SK-N-SH treated with all-trans-retinoic acid at 6 μM for 48 hours (cell line): Measurements from ENCODE around the gene RXRA.

ENCODE experiments used
- ATAC-seq: fragments of 200-7000 bp; cut with Tn5 transposase; 3 replicates; pipeline ENCODE4 v1.9.1; 2020; ENCODE audit warnings: mild to moderate bottlenecking, moderate library complexity
- ARNTL ChIP-seq: fragments of 450-650 bp; formaldehyde crosslinking; IDR thresholded peaks from 2 replicates; pipeline ENCODE4 v1.5.0; 2020; ENCODE audit warnings: low read depth, mild to moderate bottlenecking, moderate library complexity, borderline replicate concordance
- CSDC2 ChIP-seq: fragments of 250-450 bp; sonication (Bioruptor Pico); IDR thresholded peaks from 2 replicates; pipeline ENCODE4 v1.5.0; 2020; ENCODE audit warnings: mild to moderate bottlenecking, moderate library complexity
- ESRRG ChIP-seq: fragments of 250-450 bp; sonication (Bioruptor Pico); IDR thresholded peaks from 2 replicates; pipeline ENCODE4 v1.6.1; 2021; ENCODE audit warnings: mild to moderate bottlenecking
- GLIS3 ChIP-seq: fragments of 250-450 bp; sonication (Bioruptor Pico); IDR thresholded peaks from 2 replicates; pipeline ENCODE4 v1.5.0; 2020; ENCODE audit warnings: mild to moderate bottlenecking, moderate library complexity
- ISL1 ChIP-seq: fragments of 250-450 bp; sonication (Bioruptor Pico); IDR thresholded peaks from 2 replicates; pipeline ENCODE4 v2.1.2; 2022; ENCODE audit warnings: mild to moderate bottlenecking, moderate library complexity
- OSR1 ChIP-seq: fragments of 250-450 bp; sonication (Bioruptor Pico); IDR thresholded peaks from 2 replicates; pipeline ENCODE4 v1.8.0; 2022; ENCODE audit warnings: moderate library complexity, mild to moderate bottlenecking, inconsistent platforms
- RARB ChIP-seq: fragments of 250-450 bp; sonication (Bioruptor Pico); IDR thresholded peaks from 2 replicates; pipeline ENCODE4 v1.8.0; 2021; ENCODE audit warnings: mild to moderate bottlenecking, moderate library complexity
- SNAI2 ChIP-seq: fragments of 250-450 bp; sonication (Bioruptor Pico); IDR thresholded peaks from 2 replicates; pipeline ENCODE4 v1.5.0; 2020; ENCODE audit warnings: mild to moderate bottlenecking, moderate library complexity
- TCF4 ChIP-seq: fragments of 250-450 bp; sonication (Bioruptor Pico); IDR thresholded peaks from 2 replicates; pipeline ENCODE4 v1.8.0; 2021; ENCODE audit warnings: mild to moderate bottlenecking, moderate library complexity, borderline replicate concordance
- TOX ChIP-seq: fragments of 250-450 bp; sonication (Bioruptor Pico); IDR thresholded peaks from 2 replicates; pipeline ENCODE4 v1.8.0; 2021; ENCODE audit warnings: mild to moderate bottlenecking, moderate library complexity, borderline replicate concordance
- ZC3H10 ChIP-seq: fragments of 250-450 bp; sonication (Bioruptor Pico); IDR thresholded peaks from 2 replicates; pipeline ENCODE4 v1.5.1; 2021; ENCODE audit warnings: mild to moderate bottlenecking, moderate library complexity
- ZFP3 ChIP-seq: fragments of 250-450 bp; sonication (Bioruptor Pico); IDR thresholded peaks from 2 replicates; pipeline ENCODE4 v1.5.0; 2020; ENCODE audit warnings: mild to moderate bottlenecking, moderate library complexity
- ZFP30 ChIP-seq: fragments of 450-650 bp; formaldehyde crosslinking; IDR thresholded peaks from 2 replicates; pipeline ENCODE4 v1.5.0; 2022; ENCODE audit warnings: mild to moderate bottlenecking, moderate library complexity
- ZNF565 ChIP-seq: fragments of 450-650 bp; formaldehyde crosslinking; conservative IDR thresholded peaks from 2 replicates; pipeline ENCODE4 v1.5.0; 2020; ENCODE audit warnings: low read depth, mild to moderate bottlenecking, moderate library complexity
- ZNF8 ChIP-seq: fragments of 450-650 bp; formaldehyde crosslinking; IDR thresholded peaks from 2 replicates; pipeline ENCODE4 v1.5.0; 2020; ENCODE audit warnings: mild to moderate bottlenecking, moderate library complexity
- TF ChIP-seq, protein P1 (sequence below): fragments of 250-450 bp; sonication (Bioruptor Pico); IDR thresholded peaks from 2 replicates; pipeline ENCODE4 v1.8.0; 2020; ENCODE audit warnings: mild to moderate bottlenecking, moderate library complexity, borderline replicate concordance
- TF ChIP-seq, protein P2 (sequence below): fragments of 250-450 bp; sonication (Bioruptor Pico); IDR thresholded peaks from 2 replicates; pipeline ENCODE4 v1.5.1; 2021; ENCODE audit warnings: mild to moderate bottlenecking, moderate library complexity
- TF ChIP-seq, protein P3 (sequence below): fragments of 250-450 bp; sonication (Bioruptor Pico); IDR thresholded peaks from 2 replicates; pipeline ENCODE4 v1.8.0; 2021; ENCODE audit warnings: low read depth, mild to moderate bottlenecking, moderate library complexity, borderline replicate concordance
- TF ChIP-seq, protein P4 (sequence below): fragments of 250-450 bp; sonication (Bioruptor Pico); IDR thresholded peaks from 2 replicates; pipeline ENCODE4 v1.5.1; 2020; ENCODE audit warnings: low read depth, mild to moderate bottlenecking, moderate library complexity

Gene RXRA

DNA sequence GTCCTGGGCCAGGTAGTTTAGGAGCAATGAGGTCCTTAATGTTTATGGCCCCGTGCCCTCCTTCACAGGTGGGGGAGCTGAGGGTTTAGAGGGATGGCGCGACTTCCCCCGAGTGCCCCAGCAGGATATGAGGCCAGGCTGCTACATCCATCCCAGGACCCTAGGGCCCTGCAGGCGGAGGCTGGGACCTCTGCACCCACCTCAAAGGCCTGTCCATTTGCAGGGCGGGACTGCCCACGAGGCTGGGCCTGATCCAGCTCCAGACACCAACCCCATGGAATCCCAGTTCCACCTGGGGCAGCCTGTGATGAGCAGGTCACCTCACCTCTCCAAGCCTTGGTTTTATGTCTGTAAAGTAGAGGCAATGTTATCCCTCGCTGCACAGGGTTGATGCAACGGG lies 142.1 kb downstream of the RXRA start (continued):
- no peak for TF ChIP-seq TCF4
- TF ChIP-seq, protein P1, sequence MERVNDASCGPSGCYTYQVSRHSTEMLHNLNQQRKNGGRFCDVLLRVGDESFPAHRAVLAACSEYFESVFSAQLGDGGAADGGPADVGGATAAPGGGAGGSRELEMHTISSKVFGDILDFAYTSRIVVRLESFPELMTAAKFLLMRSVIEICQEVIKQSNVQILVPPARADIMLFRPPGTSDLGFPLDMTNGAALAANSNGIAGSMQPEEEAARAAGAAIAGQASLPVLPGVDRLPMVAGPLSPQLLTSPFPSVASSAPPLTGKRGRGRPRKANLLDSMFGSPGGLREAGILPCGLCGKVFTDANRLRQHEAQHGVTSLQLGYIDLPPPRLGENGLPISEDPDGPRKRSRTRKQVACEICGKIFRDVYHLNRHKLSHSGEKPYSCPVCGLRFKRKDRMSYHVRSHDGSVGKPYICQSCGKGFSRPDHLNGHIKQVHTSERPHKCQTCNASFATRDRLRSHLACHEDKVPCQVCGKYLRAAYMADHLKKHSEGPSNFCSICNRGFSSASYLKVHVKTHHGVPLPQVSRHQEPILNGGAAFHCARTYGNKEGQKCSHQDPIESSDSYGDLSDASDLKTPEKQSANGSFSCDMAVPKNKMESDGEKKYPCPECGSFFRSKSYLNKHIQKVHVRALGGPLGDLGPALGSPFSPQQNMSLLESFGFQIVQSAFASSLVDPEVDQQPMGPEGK: no peak
- TF ChIP-seq ARNTL (CRISPR knock-in tag): no peak
- no peak for TF ChIP-seq ZNF8 (CRISPR knock-in tag)
- no peak for TF ChIP-seq ZFP3 (CRISPR knock-in tag)

DNA sequence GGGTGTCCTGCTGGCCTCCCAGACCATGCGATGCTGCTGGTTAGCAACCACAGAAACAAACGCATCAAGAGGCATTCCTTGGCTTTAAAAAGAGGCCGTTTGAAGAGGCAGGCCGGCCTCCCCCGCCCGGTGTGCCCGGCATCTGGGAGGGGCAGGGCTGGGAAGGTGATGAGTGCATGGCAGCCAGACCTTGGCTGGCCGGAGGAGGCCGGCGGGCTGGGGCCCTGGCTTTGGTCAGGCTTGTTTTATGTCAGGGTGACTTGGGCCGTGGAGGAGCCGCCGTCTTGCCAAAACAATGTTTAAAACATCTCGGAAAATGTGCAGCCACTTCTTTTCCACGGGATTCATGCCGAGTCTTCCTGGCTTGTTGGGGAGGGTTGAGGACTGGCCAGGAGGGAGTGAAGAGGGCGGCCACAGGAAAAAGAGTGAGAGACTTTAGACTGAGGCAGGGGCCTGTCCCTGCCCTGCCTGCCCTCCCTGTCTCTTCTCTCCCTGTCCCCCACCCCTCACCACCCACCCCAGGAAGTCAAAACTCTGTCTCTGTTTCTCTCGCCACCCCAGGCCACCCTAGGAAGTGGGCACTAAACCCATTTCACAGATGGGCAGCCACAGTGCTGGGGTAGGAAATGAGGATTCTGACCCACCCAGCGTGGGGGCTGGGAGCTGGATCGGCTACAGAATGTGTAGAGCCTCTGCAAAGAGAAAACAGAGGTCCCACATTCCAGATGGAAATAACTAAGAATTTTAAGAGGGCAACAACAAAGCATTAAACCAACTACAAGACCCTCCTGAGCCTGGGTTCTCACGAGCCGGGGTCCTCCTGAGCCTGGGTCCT lies 143.0 kb downstream of the RXRA start:
- no peak; the same call in 2 of the 3 replicates for ATAC-seq
- TF ChIP-seq ZFP3 (CRISPR knock-in tag) (no peak), ZFP30 (CRISPR knock-in tag) (no peak), TOX (no peak), RARB (CRISPR knock-in tag) (no peak), ESRRG (CRISPR knock-in tag) (no peak), SNAI2 (no peak), TCF4 (no peak), GLIS3 (CRISPR knock-in tag) (no peak), ZNF8 (CRISPR knock-in tag) (no peak), OSR1 (no peak), ARNTL (CRISPR knock-in tag) (no peak), ZC3H10 (CRISPR knock-in tag) (no peak), ISL1 (no peak)
- TF ChIP-seq, protein P2, sequence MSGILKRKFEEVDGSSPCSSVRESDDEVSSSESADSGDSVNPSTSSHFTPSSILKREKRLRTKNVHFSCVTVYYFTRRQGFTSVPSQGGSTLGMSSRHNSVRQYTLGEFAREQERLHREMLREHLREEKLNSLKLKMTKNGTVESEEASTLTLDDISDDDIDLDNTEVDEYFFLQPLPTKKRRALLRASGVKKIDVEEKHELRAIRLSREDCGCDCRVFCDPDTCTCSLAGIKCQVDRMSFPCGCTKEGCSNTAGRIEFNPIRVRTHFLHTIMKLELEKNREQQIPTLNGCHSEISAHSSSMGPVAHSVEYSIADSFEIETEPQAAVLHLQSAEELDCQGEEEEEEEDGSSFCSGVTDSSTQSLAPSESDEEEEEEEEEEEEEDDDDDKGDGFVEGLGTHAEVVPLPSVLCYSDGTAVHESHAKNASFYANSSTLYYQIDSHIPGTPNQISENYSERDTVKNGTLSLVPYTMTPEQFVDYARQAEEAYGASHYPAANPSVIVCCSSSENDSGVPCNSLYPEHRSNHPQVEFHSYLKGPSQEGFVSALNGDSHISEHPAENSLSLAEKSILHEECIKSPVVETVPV (CRISPR knock-in tag): no peak
- TF ChIP-seq, protein P3, sequence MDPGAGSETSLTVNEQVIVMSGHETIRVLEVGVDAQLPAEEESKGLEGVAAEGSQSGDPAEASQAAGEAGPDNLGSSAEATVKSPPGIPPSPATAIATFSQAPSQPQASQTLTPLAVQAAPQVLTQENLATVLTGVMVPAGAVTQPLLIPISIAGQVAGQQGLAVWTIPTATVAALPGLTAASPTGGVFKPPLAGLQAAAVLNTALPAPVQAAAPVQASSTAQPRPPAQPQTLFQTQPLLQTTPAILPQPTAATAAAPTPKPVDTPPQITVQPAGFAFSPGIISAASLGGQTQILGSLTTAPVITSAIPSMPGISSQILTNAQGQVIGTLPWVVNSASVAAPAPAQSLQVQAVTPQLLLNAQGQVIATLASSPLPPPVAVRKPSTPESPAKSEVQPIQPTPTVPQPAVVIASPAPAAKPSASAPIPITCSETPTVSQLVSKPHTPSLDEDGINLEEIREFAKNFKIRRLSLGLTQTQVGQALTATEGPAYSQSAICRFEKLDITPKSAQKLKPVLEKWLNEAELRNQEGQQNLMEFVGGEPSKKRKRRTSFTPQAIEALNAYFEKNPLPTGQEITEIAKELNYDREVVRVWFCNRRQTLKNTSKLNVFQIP (CRISPR knock-in tag): no peak
- TF ChIP-seq, protein P4, sequence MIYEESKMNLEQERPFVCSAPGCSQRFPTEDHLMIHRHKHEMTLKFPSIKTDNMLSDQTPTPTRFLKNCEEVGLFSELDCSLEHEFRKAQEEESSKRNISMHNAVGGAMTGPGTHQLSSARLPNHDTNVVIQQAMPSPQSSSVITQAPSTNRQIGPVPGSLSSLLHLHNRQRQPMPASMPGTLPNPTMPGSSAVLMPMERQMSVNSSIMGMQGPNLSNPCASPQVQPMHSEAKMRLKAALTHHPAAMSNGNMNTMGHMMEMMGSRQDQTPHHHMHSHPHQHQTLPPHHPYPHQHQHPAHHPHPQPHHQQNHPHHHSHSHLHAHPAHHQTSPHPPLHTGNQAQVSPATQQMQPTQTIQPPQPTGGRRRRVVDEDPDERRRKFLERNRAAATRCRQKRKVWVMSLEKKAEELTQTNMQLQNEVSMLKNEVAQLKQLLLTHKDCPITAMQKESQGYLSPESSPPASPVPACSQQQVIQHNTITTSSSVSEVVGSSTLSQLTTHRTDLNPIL (CRISPR knock-in tag): no peak
- TF ChIP-seq, protein P1: no peak

DNA sequence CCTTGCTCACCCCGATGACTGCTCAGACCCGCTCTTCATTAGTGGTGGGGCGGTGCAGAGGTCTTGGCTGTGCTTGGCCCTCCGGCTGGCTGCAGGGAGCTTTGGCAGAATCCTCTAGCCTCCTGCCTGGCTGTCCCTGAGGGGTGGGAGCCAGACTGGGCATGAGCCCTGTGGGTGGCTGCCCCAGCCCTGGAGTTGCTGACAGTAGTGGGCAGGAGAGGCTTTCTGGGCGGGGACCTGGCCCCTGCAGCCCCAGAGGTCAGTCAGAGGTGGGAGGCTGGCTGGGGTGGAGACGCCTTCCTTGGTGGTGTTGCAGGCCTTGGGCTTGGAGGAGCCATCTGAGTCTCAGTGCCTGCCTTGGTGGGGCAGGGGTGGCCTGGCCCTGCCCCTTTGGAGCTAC lies 146.0 kb downstream of the RXRA start:
- no peak for TF ChIP-seq SNAI2
- TF ChIP-seq, protein P1: no peak
- TF ChIP-seq CSDC2 (CRISPR knock-in tag): no peak
- TF ChIP-seq, protein P4 (CRISPR knock-in tag): no peak
- TF ChIP-seq ZNF565 (CRISPR knock-in tag): no peak
- no peak for ATAC-seq
